Forelimb muscle (tissue), 1 donor: Measurements from ENCODE around the gene SLC8A1. TPM values are rescaled to one million over a fixed set of nuclear protein-coding genes. Genes with fewer than 3 reads are reported as not detected.

Experiments
- DNase-seq: peaks from one replicate; pipeline ENCODE4 v3.0.0-alpha.2; 2013; ENCODE audit warnings: low read depth
- polyA plus RNA-seq: library from polyadenylated mRNA; unstranded; fragments of 120-200 nt; gene quantifications from one replicate; pipeline ENCODE4 v1.2.1, GENCODE V29; 2013; ENCODE audit not compliant: insufficient read length

The SLC8A1 gene
- polyA plus RNA-seq, 1 donor: 6.5 TPM

- DNase-seq: no peak
These were observed 96.4 kb downstream of the SLC8A1 start for GRCh38 chr2:40355451-40355850.

GRCh38 chr2:40353231-40353630, 98.7 kb downstream of the SLC8A1 start:
- no peak for DNase-seq

- DNase-seq: no peak
These were observed 99.2 kb downstream of the SLC8A1 start for GRCh38 chr2:40352703-40353099.

GRCh38 chr2:40352041-40352702, 99.7 kb downstream of the SLC8A1 start:
- DNase-seq: no peak

GRCh38 chr2:40348665-40349064, 103.2 kb downstream of the SLC8A1 start:
- no peak for DNase-seq

GRCh38 chr2:40348038-40348437, 103.9 kb downstream of the SLC8A1 start:
- no peak for DNase-seq

- DNase-seq: no peak
These were observed 105.1 kb downstream of the SLC8A1 start for GRCh38 chr2:40346535-40347354.

- DNase-seq: no peak
These were observed 107.5 kb downstream of the SLC8A1 start for GRCh38 chr2:40344364-40344763.

GRCh38 chr2:40343902-40344301, 108.0 kb downstream of the SLC8A1 start:
- DNase-seq: no peak

- DNase-seq: no peak
These were observed 110.7 kb downstream of the SLC8A1 start for GRCh38 chr2:40341198-40341597.

GRCh38 chr2:40339026-40339425, 112.9 kb downstream of the SLC8A1 start:
- DNase-seq: no peak

GRCh38 chr2:40332191-40332826, 119.6 kb downstream of the SLC8A1 start:
- DNase-seq: no peak

- DNase-seq: no peak
These were observed 121.8 kb downstream of the SLC8A1 start for GRCh38 chr2:40330096-40330495.

- DNase-seq: peak; percentile 36
These were observed 122.2 kb downstream of the SLC8A1 start for GRCh38 chr2:40329739-40330030.

GRCh38 chr2:40325116-40325515, 126.8 kb downstream of the SLC8A1 start:
- no peak for DNase-seq

GRCh38 chr2:40324656-40325055, 127.2 kb downstream of the SLC8A1 start:
- DNase-seq: no peak

- DNase-seq: no peak
These were observed 130.1 kb downstream of the SLC8A1 start for GRCh38 chr2:40321822-40322221.

- no peak for DNase-seq
These were observed 130.8 kb downstream of the SLC8A1 start for GRCh38 chr2:40321016-40321623.

- DNase-seq: no peak
These were observed 133.0 kb downstream of the SLC8A1 start for GRCh38 chr2:40318921-40319320.

- DNase-seq: no peak
These were observed 134.1 kb downstream of the SLC8A1 start for GRCh38 chr2:40317761-40318160.

- no peak for DNase-seq
These were observed 134.8 kb downstream of the SLC8A1 start for GRCh38 chr2:40317046-40317445.

- no peak for DNase-seq
These were observed 135.3 kb downstream of the SLC8A1 start for GRCh38 chr2:40316620-40317019.

- no peak for DNase-seq
These were observed 136.2 kb downstream of the SLC8A1 start for GRCh38 chr2:40315683-40316082.
